Amygdala (tissue), 56 donors: Measurements from ENCODE around the gene KCNAB2.

Source experiments
- DNase-seq, 56 donors: peaks; one replicate each; lab custom pipeline; 2025; lab: John Stamatoyannopoulos, UW

Gene KCNAB2

GRCh38 chr1:6121651-6122370, 76.1 kb downstream of the KCNAB2 start:
- DNase-seq, result no peak

GRCh38 chr1:6123083-6123482, 77.4 kb downstream of the KCNAB2 start:
- DNase-seq, result no peak

GRCh38 chr1:6123816-6124215, 78.1 kb downstream of the KCNAB2 start:
- no peak for DNase-seq

GRCh38 chr1:6124341-6124740, 78.7 kb downstream of the KCNAB2 start:
- DNase-seq, result no peak

- no peak for DNase-seq
Observed at GRCh38 chr1:6124746-6125365, 79.2 kb downstream of the KCNAB2 start.

- DNase-seq, result no peak
Observed at GRCh38 chr1:6125366-6125765, 79.7 kb downstream of the KCNAB2 start.

- no peak for DNase-seq
Observed at GRCh38 chr1:6126028-6126427, 80.3 kb downstream of the KCNAB2 start.

GRCh38 chr1:6126521-6127067, 80.9 kb downstream of the KCNAB2 start:
- DNase-seq, result no peak

GRCh38 chr1:6127587-6128163, 82.0 kb downstream of the KCNAB2 start:
- DNase-seq, result peak in 18 of 56 donors; percentile 8 to 74 (median 34)

- DNase-seq, result no peak
Observed at GRCh38 chr1:6128276-6129081, 82.8 kb downstream of the KCNAB2 start.

GRCh38 chr1:6129313-6129712, 83.6 kb downstream of the KCNAB2 start:
- DNase-seq, result no peak

- no peak for DNase-seq
Observed at GRCh38 chr1:6130036-6130435, 84.3 kb downstream of the KCNAB2 start.

GRCh38 chr1:6130596-6130995, 84.9 kb downstream of the KCNAB2 start:
- no peak for DNase-seq

- DNase-seq, result no peak
Observed at GRCh38 chr1:6131561-6131960, 85.9 kb downstream of the KCNAB2 start.

GRCh38 chr1:6133146-6133895, 87.6 kb downstream of the KCNAB2 start:
- no peak for DNase-seq

GRCh38 chr1:6134206-6134605, 88.5 kb downstream of the KCNAB2 start:
- no peak for DNase-seq

- no peak for DNase-seq
Observed at GRCh38 chr1:6134741-6135510, 89.2 kb downstream of the KCNAB2 start.

GRCh38 chr1:6136516-6137220, 91.0 kb downstream of the KCNAB2 start:
- no peak for DNase-seq

GRCh38 chr1:6137758-6138157, 92.1 kb downstream of the KCNAB2 start:
- no peak for DNase-seq
